Neural cell (in vitro differentiated cells): ENCODE measurements around the gene KMO. TPM values are rescaled to one million over a fixed set of nuclear protein-coding genes. Genes with fewer than 3 reads are reported as not detected.

Experiments used
- H2AFZ ChIP-seq: fragments of 200-600, 300-800 bp; sonication (generic), shearing (Covaris generic); 2 replicates; pipeline ENCODE4 v1.6.0; 2014; ENCODE audit warnings: low read depth, mild to moderate bottlenecking, antibody characterized with exemption, low read length, moderate library complexity
- H3F3A ChIP-seq: fragments of 200-600 bp; shearing (Covaris generic); 2 replicates; pipeline ENCODE4 v1.6.1; 2016; ENCODE audit warnings: mild to moderate bottlenecking, moderate library complexity, mixed read lengths, antibody characterized with exemption, low read length; ENCODE audit not compliant: insufficient read depth, poor library complexity, severe bottlenecking
- H3K27ac ChIP-seq: fragments of 200-600, 300-800 bp; sonication (generic), shearing (Covaris generic); 2 replicates; pipeline ENCODE4 v1.5.1; 2014; ENCODE audit warnings: mild to moderate bottlenecking, low read length, moderate library complexity
- H3K27me3 ChIP-seq: fragments of 300-800, 200-600 bp; sonication (generic), shearing (Covaris generic); 2 replicates; pipeline ENCODE4 v1.6.0; 2014; ENCODE audit warnings: mild to moderate bottlenecking, low read depth, low read length, moderate library complexity; ENCODE audit not compliant: insufficient read depth
- H3K36me3 ChIP-seq: fragments of 300-800, 200-600 bp; sonication (generic), shearing (Covaris generic); 2 replicates; pipeline ENCODE4 v1.5.1; 2014; ENCODE audit warnings: mild to moderate bottlenecking, antibody characterized with exemption, low read length, moderate library complexity; ENCODE audit not compliant: insufficient read depth
- H3K4me2 ChIP-seq: fragments of 300-800, 200-600 bp; sonication (generic), shearing (Covaris generic); 2 replicates; pipeline ENCODE4 v1.6.0; 2014; ENCODE audit warnings: mild to moderate bottlenecking, low read length
- H3K4me3 ChIP-seq: fragments of 300-800, 200-600 bp; sonication (generic), shearing (Covaris generic); 2 replicates; pipeline ENCODE4 v1.5.1; 2014; ENCODE audit warnings: mild to moderate bottlenecking, low read length, moderate library complexity
- H3K79me2 ChIP-seq: fragments of 200-600 bp; shearing (Covaris generic); replicated peaks from 2 replicates; pipeline ENCODE4 v1.6.0; 2014; ENCODE audit warnings: mild to moderate bottlenecking, low read length, moderate library complexity; ENCODE audit not compliant: insufficient read depth
- H3K9ac ChIP-seq: fragments of 300-800, 200-600 bp; sonication (generic), shearing (Covaris generic); 2 replicates; pipeline ENCODE4 v1.6.1; 2016; ENCODE audit warnings: mild to moderate bottlenecking, low read length, mixed read lengths
- H3K9me2 ChIP-seq: fragments of 200-600 bp; shearing (Covaris generic); 2 replicates; pipeline ENCODE4 v1.6.1; 2016; ENCODE audit warnings: mild to moderate bottlenecking, low read length, mixed read lengths; ENCODE audit not compliant: insufficient read depth
- H3K9me3 ChIP-seq: fragments of 200-600, 300-800 bp; sonication (generic), shearing (Covaris generic); 2 replicates; pipeline ENCODE4 v1.6.1; 2016; ENCODE audit warnings: mild to moderate bottlenecking, mixed run types, low read length, moderate library complexity, mixed read lengths
- H4K20me1 ChIP-seq: fragments of 200-600 bp; shearing (Covaris generic); 2 replicates; pipeline ENCODE4 v1.6.1; 2016; ENCODE audit warnings: mild to moderate bottlenecking, mixed run types; ENCODE audit not compliant: insufficient read depth
- CTCF ChIP-seq: fragments of 450-650 bp; IDR thresholded peaks from 2 replicates; pipeline ENCODE4 v1.5.1; 2014; ENCODE audit warnings: antibody characterized with exemption, mild to moderate bottlenecking, moderate library complexity; ENCODE audit not compliant: poor library complexity, severe bottlenecking
- EP300 ChIP-seq: fragments of 450-650 bp; conservative IDR thresholded peaks from 2 replicates; pipeline ENCODE4 v1.6.1; 2014; ENCODE audit warnings: antibody characterized with exemption, mild to moderate bottlenecking, moderate library complexity; ENCODE audit not compliant: poor library complexity, severe bottlenecking
- EZH2 ChIP-seq: fragments of 200-600, 300-800 bp; shearing (Covaris generic), sonication (generic); IDR thresholded peaks from 2 replicates; pipeline ENCODE4 v1.6.1; 2014; ENCODE audit warnings: antibody characterized with exemption, low read length, borderline replicate concordance, mild to moderate bottlenecking; ENCODE audit not compliant: insufficient read depth, poor library complexity, severe bottlenecking
- MXI1 ChIP-seq: fragments of 450-650 bp; conservative IDR thresholded peaks from 2 replicates; pipeline ENCODE4 v1.6.1; 2014; ENCODE audit warnings: antibody characterized with exemption, mild to moderate bottlenecking; ENCODE audit not compliant: poor library complexity, severe bottlenecking
- POLR2AphosphoS5 ChIP-seq: IDR thresholded peaks from 2 replicates; pipeline ENCODE4 v1.6.1; 2012
- RAD21 ChIP-seq: fragments of 450-650 bp; conservative IDR thresholded peaks from 2 replicates; pipeline ENCODE4 v1.6.1; 2014; ENCODE audit warnings: antibody characterized with exemption, mild to moderate bottlenecking, moderate library complexity
- SMC3 ChIP-seq: fragments of 450-650 bp; conservative IDR thresholded peaks from 2 replicates; pipeline ENCODE4 v1.6.1; 2014; ENCODE audit warnings: antibody characterized with exemption, mild to moderate bottlenecking, moderate library complexity; ENCODE audit not compliant: poor library complexity
- TAF1 ChIP-seq: IDR thresholded peaks from 2 replicates; pipeline ENCODE4 v1.6.1; 2012; ENCODE audit warnings: low read depth
- polyA plus RNA-seq: library from polyadenylated mRNA; depleted of rRNA; stranded (reverse); fragments of >200 nt; gene quantifications from 2 replicates; pipeline ENCODE4 v1.2.3, GENCODE V29; 2014
- TF ChIP-seq, protein P1 (sequence below): IDR thresholded peaks from 2 replicates; pipeline ENCODE4 v1.6.1; 2012; ENCODE audit warnings: borderline replicate concordance

Gene KMO
- polyA plus RNA-seq, 1 donor from 2014 or later = 0.72 TPM

GRCh38 chr1:241608379-241609033 is 76.3 kb downstream of the KMO start:
- Histone ChIP-seq H3K9me3 (no peaks in the 10 kb centered on the region), H3K9me2 (no peaks in the 10 kb centered on the region), H3K4me2 (no peak overlapping the region), H3F3A (no peaks in the 10 kb centered on the region), H3K4me3 (no peak overlapping the region), H3K79me2 (no peaks in the 10 kb centered on the region), H3K36me3 (no peaks in the 10 kb centered on the region), H2AFZ (no peak overlapping the region), H3K27me3 (no peaks in the 10 kb centered on the region), H3K9ac (no peak overlapping the region), H3K27ac (no peak overlapping the region), H4K20me1 (no peaks in the 10 kb centered on the region)
- no peak for TF ChIP-seq SMC3
- no peak for TF ChIP-seq POLR2AphosphoS5
- no peak for TF ChIP-seq EP300
- no peak for TF ChIP-seq MXI1
- TF ChIP-seq RAD21 = no peak
- TF ChIP-seq, protein P1, sequence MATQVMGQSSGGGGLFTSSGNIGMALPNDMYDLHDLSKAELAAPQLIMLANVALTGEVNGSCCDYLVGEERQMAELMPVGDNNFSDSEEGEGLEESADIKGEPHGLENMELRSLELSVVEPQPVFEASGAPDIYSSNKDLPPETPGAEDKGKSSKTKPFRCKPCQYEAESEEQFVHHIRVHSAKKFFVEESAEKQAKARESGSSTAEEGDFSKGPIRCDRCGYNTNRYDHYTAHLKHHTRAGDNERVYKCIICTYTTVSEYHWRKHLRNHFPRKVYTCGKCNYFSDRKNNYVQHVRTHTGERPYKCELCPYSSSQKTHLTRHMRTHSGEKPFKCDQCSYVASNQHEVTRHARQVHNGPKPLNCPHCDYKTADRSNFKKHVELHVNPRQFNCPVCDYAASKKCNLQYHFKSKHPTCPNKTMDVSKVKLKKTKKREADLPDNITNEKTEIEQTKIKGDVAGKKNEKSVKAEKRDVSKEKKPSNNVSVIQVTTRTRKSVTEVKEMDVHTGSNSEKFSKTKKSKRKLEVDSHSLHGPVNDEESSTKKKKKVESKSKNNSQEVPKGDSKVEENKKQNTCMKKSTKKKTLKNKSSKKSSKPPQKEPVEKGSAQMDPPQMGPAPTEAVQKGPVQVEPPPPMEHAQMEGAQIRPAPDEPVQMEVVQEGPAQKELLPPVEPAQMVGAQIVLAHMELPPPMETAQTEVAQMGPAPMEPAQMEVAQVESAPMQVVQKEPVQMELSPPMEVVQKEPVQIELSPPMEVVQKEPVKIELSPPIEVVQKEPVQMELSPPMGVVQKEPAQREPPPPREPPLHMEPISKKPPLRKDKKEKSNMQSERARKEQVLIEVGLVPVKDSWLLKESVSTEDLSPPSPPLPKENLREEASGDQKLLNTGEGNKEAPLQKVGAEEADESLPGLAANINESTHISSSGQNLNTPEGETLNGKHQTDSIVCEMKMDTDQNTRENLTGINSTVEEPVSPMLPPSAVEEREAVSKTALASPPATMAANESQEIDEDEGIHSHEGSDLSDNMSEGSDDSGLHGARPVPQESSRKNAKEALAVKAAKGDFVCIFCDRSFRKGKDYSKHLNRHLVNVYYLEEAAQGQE = no peak
- no peak for TF ChIP-seq TAF1
- TF ChIP-seq EZH2 = no peak
- no peak for TF ChIP-seq CTCF

DNA sequence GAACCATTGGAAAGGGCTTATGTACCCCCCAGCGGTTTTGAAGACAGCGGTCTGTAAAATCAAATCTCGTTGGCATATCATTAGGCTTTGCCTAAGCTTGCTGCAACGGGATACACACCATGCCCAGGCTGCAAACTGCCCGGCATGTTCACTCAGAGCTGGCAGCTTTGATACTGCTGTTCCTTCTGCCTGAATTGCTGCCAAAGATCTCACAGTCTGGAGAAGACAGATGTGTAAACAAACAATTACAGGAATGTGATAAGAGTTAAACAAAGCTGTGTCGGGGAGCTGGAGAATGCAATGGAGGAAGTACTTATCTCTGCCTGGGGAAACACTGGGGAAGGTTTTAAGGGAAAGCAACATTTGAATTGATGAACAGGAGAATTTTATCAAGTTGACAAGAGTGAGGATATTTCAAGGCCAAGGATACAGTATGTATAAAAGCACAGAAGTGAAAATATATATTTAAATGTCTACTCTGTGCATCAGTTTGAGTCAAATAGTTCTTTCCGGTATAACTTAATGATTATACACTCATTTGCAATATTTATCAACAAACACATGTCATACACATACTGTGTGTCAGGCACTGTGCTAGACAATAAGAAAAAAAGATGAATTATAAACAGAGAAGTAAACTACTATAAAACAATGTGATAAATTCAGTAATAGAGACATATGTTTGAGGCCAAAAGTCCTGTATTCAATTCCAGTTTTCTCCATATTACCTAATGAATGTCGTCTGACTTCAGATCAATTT is 78.1 kb downstream of the KMO start:
- Histone ChIP-seq H3K36me3 (no peaks in the 10 kb centered on the region), H3K9ac (no peak overlapping the region), H3K79me2 (no peaks in the 10 kb centered on the region), H3K27me3 (no peaks in the 10 kb centered on the region), H3F3A (no peaks in the 10 kb centered on the region), H3K27ac (no peak overlapping the region), H2AFZ (no peak overlapping the region), H3K4me2 (no peak overlapping the region), H3K4me3 (no peak overlapping the region), H3K9me2 (no peaks in the 10 kb centered on the region), H4K20me1 (no peaks in the 10 kb centered on the region), H3K9me3 (no peaks in the 10 kb centered on the region)
- TF ChIP-seq EZH2 (no peak), SMC3 (no peak), CTCF (no peak), RAD21 (no peak), TAF1 (no peak), POLR2AphosphoS5 (peak; percentile 98), EP300 (peak; percentile 92), MXI1 (no peak)
- TF ChIP-seq, protein P1 = peak; percentile 90
